ENCODE data around the gene ZBTB44.

The ZBTB44 gene

DNA sequence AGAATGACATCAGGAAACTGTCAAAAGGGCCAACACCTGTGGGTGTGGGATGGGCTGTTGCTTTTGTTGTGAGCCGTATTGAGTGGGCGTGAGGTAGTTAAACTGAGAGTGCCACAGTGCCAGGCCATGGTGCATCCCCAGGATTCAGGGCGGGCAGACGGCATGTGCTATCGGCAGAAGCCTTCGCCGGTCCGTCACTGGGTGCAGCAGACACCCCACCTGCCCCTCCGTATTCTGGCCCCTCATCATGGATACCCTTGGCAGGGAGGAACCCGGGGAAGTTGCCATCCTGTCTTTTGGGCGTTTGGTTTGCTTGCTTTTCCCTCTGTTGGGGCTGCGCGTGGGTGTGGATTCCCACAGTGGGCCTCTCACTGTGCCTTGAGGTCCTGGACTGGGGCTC, 127.6 kb downstream of the ZBTB44 start:
- no peak for DNase-seq
- H3K36me3 ChIP-seq = no peaks in the 10 kb centered on the region
- H3K27ac ChIP-seq = no peak overlapping the region
- H3K4me3 ChIP-seq (ENCODE audit: low read depth, low read length) = no peak overlapping the region
- TF ChIP-seq, protein P1, sequence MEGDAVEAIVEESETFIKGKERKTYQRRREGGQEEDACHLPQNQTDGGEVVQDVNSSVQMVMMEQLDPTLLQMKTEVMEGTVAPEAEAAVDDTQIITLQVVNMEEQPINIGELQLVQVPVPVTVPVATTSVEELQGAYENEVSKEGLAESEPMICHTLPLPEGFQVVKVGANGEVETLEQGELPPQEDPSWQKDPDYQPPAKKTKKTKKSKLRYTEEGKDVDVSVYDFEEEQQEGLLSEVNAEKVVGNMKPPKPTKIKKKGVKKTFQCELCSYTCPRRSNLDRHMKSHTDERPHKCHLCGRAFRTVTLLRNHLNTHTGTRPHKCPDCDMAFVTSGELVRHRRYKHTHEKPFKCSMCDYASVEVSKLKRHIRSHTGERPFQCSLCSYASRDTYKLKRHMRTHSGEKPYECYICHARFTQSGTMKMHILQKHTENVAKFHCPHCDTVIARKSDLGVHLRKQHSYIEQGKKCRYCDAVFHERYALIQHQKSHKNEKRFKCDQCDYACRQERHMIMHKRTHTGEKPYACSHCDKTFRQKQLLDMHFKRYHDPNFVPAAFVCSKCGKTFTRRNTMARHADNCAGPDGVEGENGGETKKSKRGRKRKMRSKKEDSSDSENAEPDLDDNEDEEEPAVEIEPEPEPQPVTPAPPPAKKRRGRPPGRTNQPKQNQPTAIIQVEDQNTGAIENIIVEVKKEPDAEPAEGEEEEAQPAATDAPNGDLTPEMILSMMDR (IDR thresholded peaks at IDR 0.05; ENCODE audit: low read depth, low read length) = no peak
- no peaks in the 10 kb centered on the region for H3K27me3 ChIP-seq (ENCODE audit: insufficient read depth, low read depth, severe bottlenecking)
- H3K9me3 ChIP-seq (ENCODE audit: severe bottlenecking) = no peaks in the 10 kb centered on the region

DNA sequence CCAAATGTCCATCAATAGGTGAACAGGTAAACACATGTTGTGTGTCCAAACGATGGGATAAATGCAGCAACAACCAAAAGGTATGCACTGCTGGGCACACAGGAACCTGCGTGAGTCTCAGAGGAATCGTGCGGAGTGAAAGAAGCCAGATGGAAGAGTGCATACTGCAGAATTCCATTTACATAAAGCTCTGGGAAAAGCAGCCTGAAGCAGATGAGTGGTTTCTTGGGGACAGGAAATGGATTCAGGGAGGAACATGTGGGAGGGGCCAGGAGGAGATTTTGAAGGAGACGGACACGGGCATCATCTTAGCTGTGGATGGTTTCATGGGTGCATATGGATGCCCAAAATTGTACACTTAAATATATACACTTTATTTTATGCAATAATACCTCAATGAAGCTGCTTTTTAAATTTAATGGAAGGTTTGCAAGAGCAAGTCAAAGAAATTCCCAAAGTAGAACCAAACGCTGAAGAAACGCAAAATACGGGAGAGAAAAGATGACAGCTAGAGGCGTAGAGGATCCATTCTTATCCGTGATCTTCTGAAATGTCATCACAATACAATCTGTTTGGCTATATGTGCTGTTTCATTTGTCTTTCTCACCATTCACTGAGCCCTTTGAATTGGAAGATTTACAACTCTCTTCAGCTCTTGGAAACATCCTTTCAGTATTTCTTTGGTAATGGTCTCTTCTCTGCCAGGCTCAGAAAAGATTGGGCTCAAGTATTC, 130.7 kb downstream of the ZBTB44 start:
- Histone ChIP-seq H3K36me3 (no peaks in the 10 kb centered on the region), H3K27ac (no peak overlapping the region), H3K4me3 (ENCODE audit: low read depth, low read length) (no peak overlapping the region), H3K27me3 (ENCODE audit: insufficient read depth, low read depth, severe bottlenecking) (no peaks in the 10 kb centered on the region), H3K9me3 (ENCODE audit: severe bottlenecking) (no peaks in the 10 kb centered on the region)
- TF ChIP-seq, protein P1 (IDR thresholded peaks at IDR 0.05; ENCODE audit: low read depth, low read length) = no peak
- DNase-seq = no peak

DNA sequence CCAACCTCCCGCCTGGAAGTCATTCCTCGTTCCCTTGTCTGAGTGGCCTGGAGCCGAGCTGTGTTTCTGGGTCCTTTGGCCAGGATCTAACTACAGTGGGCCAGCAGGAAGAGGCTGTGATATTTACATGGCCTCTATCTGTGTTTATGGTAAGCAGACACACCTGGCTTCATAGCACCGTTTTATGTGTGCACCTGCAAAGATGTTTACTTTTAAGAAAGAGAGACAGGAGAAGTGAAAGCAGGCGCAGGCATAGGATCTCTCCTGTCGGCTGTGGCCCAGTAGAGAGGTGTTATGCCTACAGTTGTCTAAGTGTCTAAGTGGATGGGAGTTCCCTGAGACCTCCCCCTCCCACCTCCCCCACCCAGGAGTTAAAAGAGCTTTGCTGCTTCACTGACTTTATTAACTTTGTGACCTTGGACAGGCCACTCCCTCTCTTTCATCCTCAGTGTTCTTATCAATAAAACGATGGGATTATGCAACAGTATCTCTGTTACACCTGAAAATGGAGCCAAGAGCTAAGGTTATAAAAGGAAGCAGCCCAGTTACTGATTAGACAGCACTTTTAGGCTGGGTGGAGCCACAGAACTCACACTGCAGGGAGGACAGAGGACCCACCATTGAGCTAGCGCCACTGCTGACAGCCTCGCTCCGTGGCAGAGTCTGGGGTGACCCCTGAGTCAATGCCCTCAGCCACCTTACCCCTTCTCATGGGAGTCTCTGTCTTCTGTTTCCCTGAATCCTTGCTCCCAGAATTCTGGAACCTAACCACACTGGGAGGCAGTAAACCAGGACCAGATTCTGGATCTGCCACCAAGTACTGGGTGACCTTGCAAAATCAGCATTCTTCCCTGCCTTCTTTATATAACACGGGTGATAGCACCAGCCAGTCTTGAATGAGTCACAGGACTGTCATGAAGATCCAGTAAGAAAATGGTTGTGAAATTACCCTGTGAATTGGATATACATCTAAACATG, 133.1 kb downstream of the ZBTB44 start:
- Histone ChIP-seq H3K27me3 (ENCODE audit: insufficient read depth, low read depth, severe bottlenecking) (no peaks in the 10 kb centered on the region), H3K4me3 (ENCODE audit: low read depth, low read length) (no peak overlapping the region), H3K9me3 (ENCODE audit: severe bottlenecking) (no peaks in the 10 kb centered on the region), H3K27ac (no peak overlapping the region), H3K36me3 (no peaks in the 10 kb centered on the region)
- peak; percentile 62 for DNase-seq
- TF ChIP-seq, protein P1 (IDR thresholded peaks at IDR 0.05; ENCODE audit: low read depth, low read length) = no peak

DNA sequence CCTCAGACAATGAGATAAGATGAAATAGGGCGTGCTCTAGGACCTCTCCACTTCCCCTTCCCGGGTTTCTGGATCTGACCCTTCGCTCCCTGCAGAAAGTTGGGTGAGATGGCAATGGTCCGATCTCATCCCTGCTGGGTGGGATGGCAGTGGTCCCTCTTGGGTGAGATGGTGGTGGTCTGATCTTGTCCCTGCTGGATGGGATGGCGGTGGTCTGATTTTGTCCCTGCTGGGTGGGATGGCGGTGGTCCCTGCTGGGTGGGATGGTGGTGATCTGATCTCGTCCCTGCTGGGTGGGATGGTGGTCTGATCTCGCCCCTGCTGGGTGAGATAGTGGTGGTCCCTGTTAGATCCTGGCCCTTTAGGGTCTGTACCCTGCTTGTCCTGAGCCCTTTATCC, 133.8 kb downstream of the ZBTB44 start:
- no peaks in the 10 kb centered on the region for H3K27me3 ChIP-seq (ENCODE audit: insufficient read depth, low read depth, severe bottlenecking)
- no peak for DNase-seq
- H3K36me3 ChIP-seq = no peaks in the 10 kb centered on the region
- H3K4me3 ChIP-seq (ENCODE audit: low read depth, low read length) = no peak overlapping the region
- TF ChIP-seq, protein P1 (IDR thresholded peaks at IDR 0.05; ENCODE audit: low read depth, low read length) = no peak
- no peak overlapping the region for H3K27ac ChIP-seq
- no peaks in the 10 kb centered on the region for H3K9me3 ChIP-seq (ENCODE audit: severe bottlenecking)

DNA sequence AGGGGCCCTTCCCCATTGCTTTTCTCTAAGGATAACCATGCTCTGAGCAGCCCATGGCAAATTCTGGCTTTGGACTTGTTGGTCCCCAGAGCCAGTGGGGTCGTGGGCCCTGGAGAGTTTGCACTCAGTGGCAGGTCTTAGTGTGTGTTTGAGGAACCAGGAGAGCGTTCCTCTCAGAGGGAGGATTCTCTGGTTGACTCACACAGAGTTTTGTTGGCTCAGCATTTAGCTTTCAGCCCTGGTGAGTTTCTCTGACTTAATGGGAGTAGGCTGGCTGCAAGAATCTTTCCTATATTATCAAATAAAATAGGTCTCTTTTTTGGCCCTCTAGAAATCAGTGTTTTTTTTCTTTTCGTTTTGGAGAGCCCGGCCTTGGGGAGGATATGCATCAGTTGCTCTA, 134.2 kb downstream of the ZBTB44 start:
- TF ChIP-seq, protein P1 (IDR thresholded peaks at IDR 0.05; ENCODE audit: low read depth, low read length) = no peak
- Histone ChIP-seq H3K4me3 (ENCODE audit: low read depth, low read length) (no peak overlapping the region), H3K36me3 (no peaks in the 10 kb centered on the region), H3K27me3 (ENCODE audit: insufficient read depth, low read depth, severe bottlenecking) (no peaks in the 10 kb centered on the region), H3K27ac (no peak overlapping the region), H3K9me3 (ENCODE audit: severe bottlenecking) (no peaks in the 10 kb centered on the region)
- no peak for DNase-seq
